NB4 (cell line): Measurements from ENCODE around the gene APOBEC2.

ENCODE experiments used
- MYC ChIP-seq: IDR thresholded peaks from 2 replicates; pipeline ENCODE4 v1.6.1; 2011; ENCODE audit warnings: low read depth, low read length
- POLR2A ChIP-seq: IDR thresholded peaks from 2 replicates; pipeline ENCODE4 v1.6.1; 2011; ENCODE audit warnings: mild to moderate bottlenecking; ENCODE audit not compliant: insufficient read length; ENCODE audit errors: extremely low read depth
- TF ChIP-seq, protein P1 (sequence below): IDR thresholded peaks from one replicate; pipeline ENCODE4 v1.5.1; 2012; ENCODE audit warnings: low read depth, low read length

DNA sequence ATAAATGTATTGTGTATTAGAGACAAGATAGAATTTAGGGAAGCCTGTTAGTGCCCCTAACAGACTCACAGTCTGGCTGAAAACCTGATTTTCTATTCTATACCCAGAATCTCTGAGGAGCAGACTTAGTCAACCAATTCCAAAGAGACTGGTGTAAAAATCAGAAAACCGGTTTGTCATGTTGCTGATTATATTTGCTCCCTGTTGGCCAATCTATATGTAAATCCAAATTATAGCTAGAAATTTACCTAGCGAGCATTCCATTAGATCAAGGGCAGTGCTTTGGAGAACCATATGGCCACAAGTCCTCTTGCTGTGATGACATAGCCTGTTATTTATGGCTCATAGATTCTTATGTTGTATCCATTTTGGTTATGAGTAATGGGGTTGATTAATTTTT, 24.5 kb downstream of the APOBEC2 start:
- TF ChIP-seq, protein P1, sequence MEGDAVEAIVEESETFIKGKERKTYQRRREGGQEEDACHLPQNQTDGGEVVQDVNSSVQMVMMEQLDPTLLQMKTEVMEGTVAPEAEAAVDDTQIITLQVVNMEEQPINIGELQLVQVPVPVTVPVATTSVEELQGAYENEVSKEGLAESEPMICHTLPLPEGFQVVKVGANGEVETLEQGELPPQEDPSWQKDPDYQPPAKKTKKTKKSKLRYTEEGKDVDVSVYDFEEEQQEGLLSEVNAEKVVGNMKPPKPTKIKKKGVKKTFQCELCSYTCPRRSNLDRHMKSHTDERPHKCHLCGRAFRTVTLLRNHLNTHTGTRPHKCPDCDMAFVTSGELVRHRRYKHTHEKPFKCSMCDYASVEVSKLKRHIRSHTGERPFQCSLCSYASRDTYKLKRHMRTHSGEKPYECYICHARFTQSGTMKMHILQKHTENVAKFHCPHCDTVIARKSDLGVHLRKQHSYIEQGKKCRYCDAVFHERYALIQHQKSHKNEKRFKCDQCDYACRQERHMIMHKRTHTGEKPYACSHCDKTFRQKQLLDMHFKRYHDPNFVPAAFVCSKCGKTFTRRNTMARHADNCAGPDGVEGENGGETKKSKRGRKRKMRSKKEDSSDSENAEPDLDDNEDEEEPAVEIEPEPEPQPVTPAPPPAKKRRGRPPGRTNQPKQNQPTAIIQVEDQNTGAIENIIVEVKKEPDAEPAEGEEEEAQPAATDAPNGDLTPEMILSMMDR, result no peak
- TF ChIP-seq MYC (no peak), POLR2A (no peak)
